Raji (cell line): ENCODE data around the gene NHERF2.

Experiments used
- POLR2A ChIP-seq: IDR thresholded peaks from 2 replicates; pipeline ENCODE4 v1.6.1; 2011; ENCODE audit warnings: low read depth, low read length, control low read depth; ENCODE audit not compliant: insufficient read depth

The NHERF2 gene

GRCh38 chr16:2037647-2038381 is 11.1 kb downstream of the NHERF2 start:
- no peak for TF ChIP-seq POLR2A

GRCh38 chr16:2038382-2039231 is 11.9 kb downstream of the NHERF2 start:
- TF ChIP-seq POLR2A = no peak

DNA sequence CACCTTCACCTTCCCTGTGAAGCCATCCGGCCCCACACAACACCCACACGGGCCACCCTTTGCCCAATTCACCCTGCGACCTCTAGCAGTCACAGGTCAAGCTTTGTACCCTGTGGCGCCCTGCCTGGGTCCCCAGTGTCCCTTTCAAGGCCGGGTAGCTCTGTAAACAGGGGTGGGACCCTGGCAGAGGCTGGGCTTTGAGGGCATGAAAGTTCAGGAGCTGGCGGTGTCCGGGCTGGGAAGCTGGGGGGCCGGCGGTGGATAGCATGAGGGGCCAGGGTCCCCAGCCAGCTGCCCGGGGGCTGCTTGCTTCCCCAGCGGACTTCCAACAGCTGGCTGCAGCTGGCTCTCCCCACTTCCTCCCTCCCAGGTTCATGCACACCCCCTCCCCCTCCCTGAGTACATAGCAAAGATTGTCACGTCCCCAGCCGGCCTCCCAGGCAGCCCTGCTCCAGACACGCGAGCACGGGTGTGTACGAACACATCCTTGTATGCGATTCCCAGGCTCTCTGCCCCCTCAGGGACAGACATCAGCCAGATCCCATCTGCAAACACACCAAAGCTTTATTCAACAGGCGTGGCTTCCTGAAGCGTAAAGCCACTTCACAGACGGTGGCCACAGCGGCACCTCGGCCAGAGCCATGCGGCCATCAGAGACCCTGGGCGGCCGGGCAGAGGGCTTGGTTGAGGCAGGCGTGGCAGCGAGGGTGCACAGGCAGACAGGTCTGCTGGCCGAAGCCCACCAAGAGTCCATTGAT is 12.8 kb downstream of the NHERF2 start:
- no peak for TF ChIP-seq POLR2A

- no peak for TF ChIP-seq POLR2A
Measured at GRCh38 chr16:2040041-2040786, 13.5 kb downstream of the NHERF2 start.

DNA sequence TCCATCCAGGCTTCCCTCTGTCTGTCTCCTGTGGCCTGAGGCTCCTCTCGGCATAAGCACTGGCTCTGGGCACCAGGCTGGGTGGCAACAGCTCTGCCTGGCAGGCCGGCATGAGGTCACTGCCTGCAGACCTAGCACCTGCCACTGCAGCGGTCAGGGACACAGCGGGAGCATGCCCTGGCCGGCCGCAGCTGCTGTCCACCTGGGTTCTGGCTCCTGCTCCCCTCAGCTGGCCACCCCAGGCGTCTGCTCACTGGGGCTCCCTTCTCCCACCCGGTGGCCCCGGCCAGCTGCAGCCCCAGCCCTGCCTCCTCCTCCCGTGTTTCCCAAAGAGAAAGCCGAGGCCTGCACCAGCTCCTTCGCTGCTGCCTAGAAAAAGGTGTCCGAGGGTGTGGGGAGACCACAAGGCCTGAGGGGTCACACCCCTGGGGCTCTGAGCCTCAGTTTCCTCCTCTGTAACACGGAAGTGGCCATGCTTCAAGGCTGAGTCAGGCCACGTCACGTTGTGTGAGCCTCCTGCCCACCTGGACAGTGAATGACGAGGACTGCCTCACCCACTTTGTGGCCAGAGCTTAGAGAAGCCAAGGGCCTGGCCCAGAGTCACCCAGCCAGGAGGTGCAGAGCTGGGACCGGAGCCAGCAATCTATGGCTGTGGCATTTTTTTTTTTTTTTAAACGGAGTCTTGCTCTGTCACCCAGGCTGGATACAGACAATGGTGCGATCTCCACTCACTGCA is 14.3 kb downstream of the NHERF2 start:
- no peak for TF ChIP-seq POLR2A

DNA sequence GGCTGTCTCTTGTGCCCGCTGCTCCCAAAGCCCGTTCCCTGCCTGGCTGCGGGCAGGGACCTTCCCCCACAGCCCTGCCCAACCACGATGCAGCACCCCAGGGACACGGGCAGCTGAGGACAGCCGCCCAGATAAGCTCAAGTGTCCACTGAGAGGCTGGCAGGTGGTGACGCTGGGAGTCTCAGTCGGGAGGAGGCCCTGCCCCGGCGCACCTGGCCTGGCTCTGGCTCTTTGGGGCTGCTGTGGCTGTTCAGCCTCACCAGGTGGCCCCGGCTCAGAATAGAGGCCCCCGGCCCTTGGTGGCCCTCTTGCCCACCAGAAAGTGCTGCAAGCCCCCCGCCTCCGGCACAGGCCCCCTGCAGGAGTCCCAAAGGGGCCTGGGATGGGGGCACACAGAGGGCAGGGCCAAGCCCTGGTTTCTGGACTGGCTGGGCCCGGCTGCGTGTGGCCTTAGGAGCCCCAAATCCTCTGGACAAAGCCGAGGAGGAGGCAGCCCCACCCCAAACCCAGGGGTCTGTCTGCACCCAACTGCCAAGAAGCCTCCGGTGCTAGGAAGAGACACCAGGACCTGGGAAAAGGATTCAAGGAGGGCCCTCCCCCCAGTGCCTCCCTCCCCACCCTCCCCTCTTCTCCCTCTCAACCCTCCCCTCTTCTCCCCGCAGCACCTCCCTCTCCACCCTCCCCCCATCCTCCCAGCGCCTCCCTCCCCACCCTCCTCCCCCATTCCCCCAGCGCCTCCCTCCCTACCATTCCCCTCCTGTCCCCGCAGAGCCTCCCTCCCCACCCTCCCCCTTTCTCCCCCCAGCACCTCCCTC is 15.7 kb downstream of the NHERF2 start:
- TF ChIP-seq POLR2A = no peak

DNA sequence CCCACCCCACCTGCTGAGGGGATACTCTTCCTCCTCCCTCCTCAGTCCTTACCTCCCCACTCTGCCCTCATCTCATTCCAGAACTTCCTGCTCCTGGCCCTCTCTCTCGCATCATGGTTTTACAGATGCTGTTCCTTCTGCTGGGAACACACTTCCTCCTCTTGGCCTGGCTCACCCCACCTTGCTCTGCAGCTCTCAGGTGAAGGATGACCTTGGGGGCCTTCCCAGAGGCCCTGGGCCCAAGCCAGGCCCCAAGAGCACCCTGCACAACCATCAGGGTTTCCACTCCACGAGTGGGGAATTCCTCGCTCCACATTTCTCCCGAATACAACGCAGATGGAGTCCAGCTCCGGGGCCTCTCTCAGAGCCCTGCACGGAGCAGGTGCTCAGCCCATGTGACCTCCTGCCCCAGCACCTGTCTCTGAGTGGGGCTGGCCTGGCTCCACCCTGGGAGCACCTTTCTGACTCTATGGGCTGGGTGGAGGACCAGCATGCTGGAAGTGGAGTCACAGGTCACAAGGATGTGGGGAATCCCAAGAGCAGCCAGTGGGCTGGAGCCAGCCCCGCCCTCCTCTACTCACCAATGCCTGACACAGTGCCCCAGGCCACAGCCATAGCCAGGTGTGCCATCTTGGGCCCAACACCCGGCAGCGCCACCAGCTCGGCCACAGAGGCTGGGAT is 16.4 kb downstream of the NHERF2 start:
- TF ChIP-seq POLR2A = no peak

- TF ChIP-seq POLR2A = no peak
Measured at GRCh38 chr16:2043667-2044451, 17.2 kb downstream of the NHERF2 start.

GRCh38 chr16:2044541-2044940 is 17.8 kb downstream of the NHERF2 start:
- TF ChIP-seq POLR2A = no peak

- TF ChIP-seq POLR2A = no peak
Measured at GRCh38 chr16:2045965-2046892, 19.5 kb downstream of the NHERF2 start.

- no peak for TF ChIP-seq POLR2A
Measured at GRCh38 chr16:2046893-2047329, 20.2 kb downstream of the NHERF2 start.
